Measurements from ENCODE around the gene EPHA8.

The EPHA8 gene

DNA sequence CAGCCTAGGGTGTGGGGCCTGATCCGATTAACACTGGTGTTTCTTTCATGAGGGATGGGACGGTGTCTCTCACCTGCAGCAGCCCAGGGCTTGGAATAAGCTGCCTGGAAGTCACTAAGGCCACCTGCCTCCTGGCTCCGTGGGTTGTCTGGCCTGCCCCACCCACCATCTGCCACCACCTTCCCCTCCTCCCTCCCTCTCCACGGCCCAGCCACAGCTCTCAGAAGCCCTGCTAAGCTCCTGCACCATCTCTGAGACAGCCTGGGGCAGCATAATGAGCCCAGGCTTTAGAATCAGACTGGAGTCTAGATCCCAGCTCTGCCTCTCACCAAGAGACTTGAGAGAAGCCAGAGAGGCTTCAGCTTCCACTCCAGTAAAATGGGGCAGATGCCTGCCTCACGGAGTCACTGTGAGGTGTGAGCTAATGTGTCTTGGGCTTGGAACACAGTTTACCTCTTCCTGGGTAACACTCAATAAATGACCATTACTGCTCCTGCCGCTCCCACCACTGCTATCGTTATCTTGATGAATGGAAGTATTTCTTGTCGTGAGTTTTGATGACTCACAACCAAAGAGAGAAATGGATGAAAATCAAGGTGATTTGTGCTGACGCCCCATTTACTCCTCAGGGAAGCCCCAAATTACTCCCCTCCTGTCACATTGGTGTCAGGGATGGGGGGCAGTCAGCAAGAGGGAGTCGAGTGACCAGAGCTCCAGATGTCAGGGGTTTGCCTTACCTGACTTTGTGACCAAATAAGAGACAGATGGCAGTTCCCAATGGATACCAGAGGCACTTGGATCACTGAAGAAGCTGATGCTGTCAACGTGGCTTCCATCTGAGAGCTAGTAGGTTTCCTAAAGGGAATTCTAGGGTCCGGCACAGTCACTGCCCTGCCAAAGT, 49.6 kb downstream of the EPHA8 start:
- Histone ChIP-seq H3K79me1 (ENCODE audit: low read length) (no peaks in the 10 kb centered on the region), H3K27me3 (ENCODE audit: insufficient read depth, low read length) (no peaks in the 10 kb centered on the region), H3K14ac (ENCODE audit: low read length) (no peak overlapping the region), H3K4me1 (ENCODE audit: control insufficient read depth in 1 of 2, insufficient read depth in 2 of 2, low read length in 2 of 2) (no peaks in the 10 kb centered on the region), H3K79me2 (ENCODE audit: control insufficient read depth, insufficient read depth, low read length, poor library complexity) (no peaks in the 10 kb centered on the region), H3K18ac (ENCODE audit: low read length) (no peak overlapping the region), H2AFZ (ENCODE audit: insufficient read depth, low read length, poor library complexity) (no peak overlapping the region), H4K12ac (ENCODE audit: low read depth, low read length) (no peak overlapping the region), H3K23ac (ENCODE audit: low read length) (no peak overlapping the region), H2BK12ac (ENCODE audit: low read length) (no peak overlapping the region), H4K8ac (ENCODE audit: low read depth, low read length) (no peak overlapping the region), H2BK5ac (ENCODE audit: low read depth, low read length, poor library complexity) (no peak overlapping the region), H2AK5ac (ENCODE audit: low read length) (no peak overlapping the region), H2BK120ac (ENCODE audit: insufficient read depth, low read length, poor library complexity) (no peak overlapping the region), H3K36me3 (ENCODE audit: control insufficient read depth in 1 of 2, insufficient read depth in 2 of 2, low read length in 2 of 2) (no peaks in the 10 kb centered on the region), H3K9me3 (ENCODE audit: insufficient read depth, low read depth, low read length) (no peaks in the 10 kb centered on the region), H3K27ac (ENCODE audit: low read depth, low read length) (no peak overlapping the region), H3K4ac (ENCODE audit: low read depth, low read length) (no peak overlapping the region), H4K91ac (ENCODE audit: low read depth, low read length) (no peak overlapping the region), H3K4me3 (ENCODE audit: low read depth, low read length) (no peak overlapping the region), H3K9ac (ENCODE audit: low read length) (no peak overlapping the region), H3K4me2 (ENCODE audit: low read length) (no peak overlapping the region)
- DNase-seq, result no peak
- no CpG with 5 or more reads among the region's 12 CpGs for WGBS (ENCODE audit: extremely low coverage, insufficient coverage, insufficient read length)

DNA sequence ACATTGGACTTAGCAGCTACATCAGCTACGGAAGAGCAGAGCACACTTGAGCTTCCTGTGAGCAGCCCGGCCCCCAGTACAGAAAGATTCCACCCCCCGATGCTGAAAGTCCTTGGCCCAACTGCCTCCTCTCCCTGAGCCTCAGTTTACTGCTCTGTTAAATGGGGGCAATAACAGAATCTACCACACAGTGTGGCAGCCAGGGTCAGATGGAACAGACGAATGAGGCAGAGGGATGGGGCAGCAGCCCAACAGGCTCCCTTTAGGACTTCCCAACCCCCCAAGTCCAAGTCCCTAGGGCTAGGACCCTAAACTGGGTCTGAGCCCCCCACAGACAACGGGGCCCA, 50.3 kb downstream of the EPHA8 start:
- WGBS (ENCODE audit: extremely low coverage, insufficient coverage, insufficient read length), result no CpG with 5 or more reads among the region's 5 CpGs

DNA sequence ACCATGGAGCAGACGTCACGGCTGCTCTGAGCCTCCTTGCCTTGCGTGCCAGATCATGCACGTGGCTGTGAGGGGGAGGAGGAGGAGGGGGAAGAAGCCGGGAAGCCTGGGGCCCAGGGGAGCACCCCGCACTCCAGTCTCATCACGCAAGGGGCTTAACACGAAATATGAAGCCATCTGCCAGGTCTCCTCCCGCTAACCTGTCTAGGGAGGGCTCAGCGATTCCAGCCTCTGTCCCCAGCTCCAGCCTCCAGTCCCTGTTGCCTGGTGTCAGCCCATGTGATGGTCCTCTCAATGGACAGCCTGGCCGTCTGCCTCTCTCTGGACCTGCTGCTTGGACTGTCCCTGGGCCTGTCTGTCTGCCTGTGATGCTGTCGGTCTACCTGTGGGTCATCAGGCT, 50.7 kb downstream of the EPHA8 start:
- Histone ChIP-seq H3K27ac (ENCODE audit: low read depth, low read length) (no peak overlapping the region), H4K91ac (ENCODE audit: low read depth, low read length) (no peak overlapping the region), H3K18ac (ENCODE audit: low read length) (no peak overlapping the region), H3K79me1 (ENCODE audit: low read length) (no peaks in the 10 kb centered on the region), H2BK12ac (ENCODE audit: low read length) (no peak overlapping the region), H2BK120ac (ENCODE audit: insufficient read depth, low read length, poor library complexity) (no peak overlapping the region), H3K36me3 (ENCODE audit: control insufficient read depth in 1 of 2, insufficient read depth in 2 of 2, low read length in 2 of 2) (no peaks in the 10 kb centered on the region), H3K4ac (ENCODE audit: low read depth, low read length) (no peak overlapping the region), H3K9me3 (ENCODE audit: insufficient read depth, low read depth, low read length) (no peaks in the 10 kb centered on the region), H2AK5ac (ENCODE audit: low read length) (no peak overlapping the region), H3K14ac (ENCODE audit: low read length) (no peak overlapping the region), H3K79me2 (ENCODE audit: control insufficient read depth, insufficient read depth, low read length, poor library complexity) (no peaks in the 10 kb centered on the region), H3K9ac (ENCODE audit: low read length) (no peak overlapping the region), H3K4me1 (ENCODE audit: control insufficient read depth in 1 of 2, insufficient read depth in 2 of 2, low read length in 2 of 2) (no peaks in the 10 kb centered on the region), H3K23ac (ENCODE audit: low read length) (no peak overlapping the region), H3K4me2 (ENCODE audit: low read length) (no peak overlapping the region), H4K12ac (ENCODE audit: low read depth, low read length) (no peak overlapping the region), H2AFZ (ENCODE audit: insufficient read depth, low read length, poor library complexity) (no peak overlapping the region), H2BK5ac (ENCODE audit: low read depth, low read length, poor library complexity) (no peak overlapping the region), H3K4me3 (ENCODE audit: low read depth, low read length) (no peak overlapping the region), H4K8ac (ENCODE audit: low read depth, low read length) (no peak overlapping the region), H3K27me3 (ENCODE audit: insufficient read depth, low read length) (no peaks in the 10 kb centered on the region)
- WGBS (ENCODE audit: extremely low coverage, insufficient coverage, insufficient read length), result no CpG with 5 or more reads among the region's 12 CpGs
- no peak for DNase-seq

More for the DNA sequence above, 50.3 kb downstream of the EPHA8 start:
- H3K4me1 ChIP-seq (ENCODE audit: control insufficient read depth in 1 of 2, insufficient read depth in 2 of 2, low read length in 2 of 2), result no peaks in the 10 kb centered on the region
- H3K4me3 ChIP-seq (ENCODE audit: low read depth, low read length), result no peak overlapping the region
- H2BK12ac ChIP-seq (ENCODE audit: low read length), result no peak overlapping the region
- H3K14ac ChIP-seq (ENCODE audit: low read length), result no peak overlapping the region
- no peak overlapping the region for H3K18ac ChIP-seq (ENCODE audit: low read length)
- H3K79me2 ChIP-seq (ENCODE audit: control insufficient read depth, insufficient read depth, low read length, poor library complexity), result no peaks in the 10 kb centered on the region
- H3K9me3 ChIP-seq (ENCODE audit: insufficient read depth, low read depth, low read length), result no peaks in the 10 kb centered on the region
- H2BK5ac ChIP-seq (ENCODE audit: low read depth, low read length, poor library complexity), result no peak overlapping the region
- no peak overlapping the region for H3K9ac ChIP-seq (ENCODE audit: low read length)
- no peak overlapping the region for H3K27ac ChIP-seq (ENCODE audit: low read depth, low read length)
- H3K4me2 ChIP-seq (ENCODE audit: low read length), result no peak overlapping the region
- H3K36me3 ChIP-seq (ENCODE audit: control insufficient read depth in 1 of 2, insufficient read depth in 2 of 2, low read length in 2 of 2), result no peaks in the 10 kb centered on the region
- no peak overlapping the region for H4K8ac ChIP-seq (ENCODE audit: low read depth, low read length)
- H2AK5ac ChIP-seq (ENCODE audit: low read length), result no peak overlapping the region
- H4K91ac ChIP-seq (ENCODE audit: low read depth, low read length), result no peak overlapping the region
- H3K23ac ChIP-seq (ENCODE audit: low read length), result no peak overlapping the region
- H3K79me1 ChIP-seq (ENCODE audit: low read length), result no peaks in the 10 kb centered on the region
- H2BK120ac ChIP-seq (ENCODE audit: insufficient read depth, low read length, poor library complexity), result no peak overlapping the region
- H3K27me3 ChIP-seq (ENCODE audit: insufficient read depth, low read length), result no peaks in the 10 kb centered on the region
- no peak overlapping the region for H4K12ac ChIP-seq (ENCODE audit: low read depth, low read length)
- H3K4ac ChIP-seq (ENCODE audit: low read depth, low read length), result no peak overlapping the region
- no peak for DNase-seq
- H2AFZ ChIP-seq (ENCODE audit: insufficient read depth, low read length, poor library complexity), result no peak overlapping the region

DNA sequence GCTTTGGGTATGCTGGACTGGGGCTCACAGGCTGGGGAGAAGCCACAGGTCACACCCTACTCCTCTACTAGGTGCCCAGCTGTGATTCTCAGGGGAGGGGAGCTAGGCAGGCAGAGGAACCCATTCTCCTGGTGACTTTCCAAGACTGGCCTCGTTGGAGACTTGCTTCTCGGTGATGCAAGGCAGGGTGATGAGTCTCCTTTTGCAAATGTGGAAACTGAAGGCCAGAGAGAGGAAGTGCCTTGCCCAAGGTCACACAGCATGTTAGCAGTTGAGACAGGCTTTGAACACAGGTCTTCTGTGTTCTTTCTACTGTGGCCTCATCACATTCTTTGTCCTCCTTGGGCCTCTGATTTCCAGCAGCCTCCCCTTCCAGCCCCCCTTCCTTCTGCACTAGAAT, 52.6 kb downstream of the EPHA8 start:
- H3K79me2 ChIP-seq (ENCODE audit: control insufficient read depth, insufficient read depth, low read length, poor library complexity), result no peaks in the 10 kb centered on the region
- no peaks in the 10 kb centered on the region for H3K27me3 ChIP-seq (ENCODE audit: insufficient read depth, low read length)
- no peak overlapping the region for H3K9ac ChIP-seq (ENCODE audit: low read length)
- no peak for DNase-seq
- no peak overlapping the region for H4K91ac ChIP-seq (ENCODE audit: low read depth, low read length)
- H2AFZ ChIP-seq (ENCODE audit: insufficient read depth, low read length, poor library complexity), result no peak overlapping the region
- no peak overlapping the region for H4K8ac ChIP-seq (ENCODE audit: low read depth, low read length)
- no peak overlapping the region for H2BK5ac ChIP-seq (ENCODE audit: low read depth, low read length, poor library complexity)
- H3K23ac ChIP-seq (ENCODE audit: low read length), result no peak overlapping the region
- no peaks in the 10 kb centered on the region for H3K79me1 ChIP-seq (ENCODE audit: low read length)
- WGBS (ENCODE audit: extremely low coverage, insufficient coverage, insufficient read length), result no CpG with 5 or more reads among the region's 2 CpGs
- no peaks in the 10 kb centered on the region for H3K4me1 ChIP-seq (ENCODE audit: control insufficient read depth in 1 of 2, insufficient read depth in 2 of 2, low read length in 2 of 2)
- no peak overlapping the region for H2BK12ac ChIP-seq (ENCODE audit: low read length)
- no peak overlapping the region for H4K12ac ChIP-seq (ENCODE audit: low read depth, low read length)
- no peaks in the 10 kb centered on the region for H3K36me3 ChIP-seq (ENCODE audit: control insufficient read depth in 1 of 2, insufficient read depth in 2 of 2, low read length in 2 of 2)
- H3K4me2 ChIP-seq (ENCODE audit: low read length), result no peak overlapping the region
- no peak overlapping the region for H3K27ac ChIP-seq (ENCODE audit: low read depth, low read length)
- no peak overlapping the region for H3K4ac ChIP-seq (ENCODE audit: low read depth, low read length)
- H3K4me3 ChIP-seq (ENCODE audit: low read depth, low read length), result no peak overlapping the region
- no peak overlapping the region for H3K14ac ChIP-seq (ENCODE audit: low read length)
- H2BK120ac ChIP-seq (ENCODE audit: insufficient read depth, low read length, poor library complexity), result no peak overlapping the region
- H2AK5ac ChIP-seq (ENCODE audit: low read length), result no peak overlapping the region
- H3K18ac ChIP-seq (ENCODE audit: low read length), result no peak overlapping the region
- no peaks in the 10 kb centered on the region for H3K9me3 ChIP-seq (ENCODE audit: insufficient read depth, low read depth, low read length)
